Gastrocnemius medialis (tissue), 4 donors: ENCODE measurements around the gene CNKSR3. TPM values are rescaled to one million over a fixed set of nuclear protein-coding genes. Genes with fewer than 3 reads are reported as not detected.

Experiments
- ATAC-seq, 2 donors: fragments of 150-250 bp; one replicate each; pipeline ENCODE4 v1.9.1; 2016
- DNase-seq, 2 donors: peaks; one replicate each; pipeline ENCODE4 v3.0.0-alpha.2; 2019
- H3K27ac ChIP-seq, 4 donors: fragments of 200-600 bp; sonication (generic); 1 replicate in 1 of 4; 2 replicates in 3 of 4; pipeline ENCODE4 v1.5.1; 2016 to 2018; ENCODE audit warnings: mild to moderate bottlenecking in 2 of 4, moderate library complexity in 1 of 4
- H3K27me3 ChIP-seq, 3 donors: fragments of 200-600 bp; sonication (generic) in 2 of 3; 1 replicate in 1 of 3; 2 replicates in 2 of 3; pipeline versions ENCODE4 v1.5.1 to v1.6.0; 2016 to 2019; ENCODE audit warnings: mild to moderate bottlenecking in 1 of 3, moderate library complexity in 1 of 3
- H3K36me3 ChIP-seq, 2 donors: fragments of 200-600 bp; sonication (generic) in 1 of 2; one replicate each; pipeline ENCODE4 v1.5.1; 2017 to 2018
- H3K4me1 ChIP-seq, 2 donors: fragments of 200-600 bp; sonication (generic) in 1 of 2; one replicate each; pipeline ENCODE4 v1.5.1; 2016 to 2017; ENCODE audit warnings: mild to moderate bottlenecking in 2 of 2
- H3K4me3 ChIP-seq, 4 donors: fragments of 200-600 bp; sonication (generic) in 3 of 4; 1 replicate in 1 of 4; 2 replicates in 3 of 4; pipeline ENCODE4 v1.5.1; 2016 to 2019; ENCODE audit warnings: mild to moderate bottlenecking in 2 of 4
- H3K9me3 ChIP-seq, 3 donors: fragments of 200-600 bp; sonication (generic) in 2 of 3; 1 replicate in 1 of 3; 2 replicates in 2 of 3; pipeline ENCODE4 v1.5.1; 2016 to 2019
- CTCF ChIP-seq, 5 experiments: fragments of 450-650 bp in 3 of 5; fragments of 200-600 bp in 2 of 5; sonication (generic) in 2 of 5; IDR thresholded peaks in 4 of 5; conservative IDR thresholded peaks in 1 of 5; 1 replicate in 4 of 5; 2 replicates in 1 of 5; pipeline ENCODE4 v1.5.1; 2016 to 2019; ENCODE audit warnings: antibody characterized with exemption in 5 of 5, mild to moderate bottlenecking in 3 of 5, moderate library complexity in 3 of 5
- POLR2A ChIP-seq, 2 donors: fragments of 450-650 bp; IDR thresholded peaks; one replicate each; pipeline ENCODE4 v1.6.1; 2017; ENCODE audit warnings: antibody characterized with exemption in 2 of 2, mild to moderate bottlenecking in 2 of 2, moderate library complexity in 2 of 2
- in situ Hi-C, 4 donors: fragments of 200-750 bp; cut with MboI; loops; one replicate each; pipeline versions ENCODE4 v1.15.0 to v1.8.0; 2017; ENCODE audit warnings: low sequenced_read_pairs in 4 of 4
- intact Hi-C: fragments of 100-400 bp; cut with DNase I; formaldehyde crosslinking; loops from one replicate; pipeline ENCODE4 v1.15.1; 2023; ENCODE audit warnings: low total_unique reads
- total RNA-seq, 4 donors: library from RNA; depleted of rRNA; stranded (reverse); fragments of >200 nt; gene quantifications; one replicate each; pipeline versions ENCODE4 v1.1.0 to v1.2.3, GENCODE V29; 2016

The CNKSR3 gene
- total RNA-seq, 4 donors from 2014 or later = 0.70 to 4.6 (median 2.9) TPM

GRCh38 chr6:154428897-154429296 lies 81.6 kb downstream of the CNKSR3 start:
- intact Hi-C loops = no loop called here
- Histone ChIP-seq H3K9me3 (no peaks in the 10 kb centered on the region), H3K4me3 (no peak overlapping the region), H3K27ac (no peak overlapping the region), H3K36me3 (no peaks in the 10 kb centered on the region), H3K4me1 (peaks cover 5 to 10% of the 10 kb centered on the region in 2 donors), H3K27me3 (no peaks in the 10 kb centered on the region)
- ATAC-seq (no peak), DNase-seq (no peak)
- TF ChIP-seq POLR2A (IDR thresholded peaks at IDR 0.05) = no peak
- no peak for TF ChIP-seq CTCF (IDR thresholded peaks at IDR 0.05 in 4 of 5, conservative IDR thresholded peaks at IDR 0.05 in 1 of 5)
- in situ Hi-C loops = no loop called here

- Histone ChIP-seq H3K4me1 (no peaks in the 10 kb centered on the region), H3K27ac (no peak overlapping the region), H3K4me3 (no peak overlapping the region), H3K9me3 (no peaks in the 10 kb centered on the region), H3K36me3 (no peaks in the 10 kb centered on the region), H3K27me3 (no peaks in the 10 kb centered on the region)
- in situ Hi-C loops (no loop called here), intact Hi-C loops (no loop called here)
- no peak for TF ChIP-seq POLR2A (IDR thresholded peaks at IDR 0.05)
- ATAC-seq = no peak
- no peak for DNase-seq
Measured at GRCh38 chr6:154427446-154427845, 83.0 kb downstream of the CNKSR3 start.

GRCh38 chr6:154426997-154427396 lies 83.5 kb downstream of the CNKSR3 start:
- no peak for ATAC-seq
- Histone ChIP-seq H3K4me1 (no peaks in the 10 kb centered on the region), H3K27me3 (no peaks in the 10 kb centered on the region), H3K4me3 (no peak overlapping the region), H3K27ac (no peak overlapping the region), H3K36me3 (no peaks in the 10 kb centered on the region), H3K9me3 (no peaks in the 10 kb centered on the region)
- no peak for DNase-seq
- TF ChIP-seq CTCF (IDR thresholded peaks at IDR 0.05 in 4 of 5, conservative IDR thresholded peaks at IDR 0.05 in 1 of 5) (no peak), POLR2A (IDR thresholded peaks at IDR 0.05) (no peak)
- intact Hi-C loops (no loop called here), in situ Hi-C loops (no loop called here)

- intact Hi-C loops = no loop called here
- no peak for DNase-seq
- Histone ChIP-seq H3K4me3 (no peak overlapping the region), H3K9me3 (no peaks in the 10 kb centered on the region), H3K27me3 (no peaks in the 10 kb centered on the region), H3K36me3 (peaks cover 0 to 7% of the 10 kb centered on the region in 2 donors), H3K27ac (no peak overlapping the region), H3K4me1 (no peaks in the 10 kb centered on the region)
- TF ChIP-seq POLR2A (IDR thresholded peaks at IDR 0.05) = no peak
- no peak for TF ChIP-seq CTCF (IDR thresholded peaks at IDR 0.05 in 4 of 5, conservative IDR thresholded peaks at IDR 0.05 in 1 of 5)
- in situ Hi-C loops = no loop called here
- ATAC-seq = no peak
Measured at GRCh38 chr6:154425034-154425433, 85.5 kb downstream of the CNKSR3 start.

- no peak overlapping the region for H3K27ac ChIP-seq
- H3K9me3 ChIP-seq = no peaks in the 10 kb centered on the region
- in situ Hi-C loops (loop anchor here (5.0 to 25.0 kb wide), 4 partner anchors 98 to 259 kb away; partner anchors contain the start of gene CNKSR3 (in 1 of the 4)), intact Hi-C loops (no loop called here)
- peaks cover 24 to 26% of the 10 kb centered on the region in 2 donors for H3K4me1 ChIP-seq
- no peaks in the 10 kb centered on the region for H3K36me3 ChIP-seq
- ATAC-seq = no peak
- H3K4me3 ChIP-seq = no peak overlapping the region
- no peaks in the 10 kb centered on the region for H3K27me3 ChIP-seq
- no peak for DNase-seq
- TF ChIP-seq POLR2A (IDR thresholded peaks at IDR 0.05) (no peak), CTCF (IDR thresholded peaks at IDR 0.05 in 4 of 5, conservative IDR thresholded peaks at IDR 0.05 in 1 of 5) (no peak)
Measured at GRCh38 chr6:154414021-154414813, 96.3 kb downstream of the CNKSR3 start.
